GM19193 (cell line): ENCODE results near the gene TPRG1.

Experiments used
- POLR2A ChIP-seq: IDR thresholded peaks from 4 replicates; pipeline ENCODE4 v1.6.1; 2011; ENCODE audit not compliant: insufficient read depth, insufficient read length; ENCODE audit errors: extremely low read depth

The TPRG1 gene

GRCh38 chr3:189148081-189148507 lies 23.7 kb upstream of the TPRG1 start:
- TF ChIP-seq POLR2A: no peak

GRCh38 chr3:189149203-189149602 lies 22.6 kb upstream of the TPRG1 start:
- TF ChIP-seq POLR2A: no peak

- no peak for TF ChIP-seq POLR2A
Measured at GRCh38 chr3:189157232-189158007, 14.4 kb upstream of the TPRG1 start.

- no peak for TF ChIP-seq POLR2A
Measured at GRCh38 chr3:189158034-189158433, 13.7 kb upstream of the TPRG1 start.

GRCh38 chr3:189160519-189161309 lies 11.1 kb upstream of the TPRG1 start:
- no peak for TF ChIP-seq POLR2A

- TF ChIP-seq POLR2A: no peak
Measured at GRCh38 chr3:189165092-189165612, 6.6 kb upstream of the TPRG1 start.

GRCh38 chr3:189166321-189166720 lies 5.5 kb upstream of the TPRG1 start:
- no peak for TF ChIP-seq POLR2A

- TF ChIP-seq POLR2A: no peak
Measured at GRCh38 chr3:189167027-189167766, 4.6 kb upstream of the TPRG1 start.

- no peak for TF ChIP-seq POLR2A
Measured at GRCh38 chr3:189168711-189169110, 3.1 kb upstream of the TPRG1 start.

GRCh38 chr3:189169728-189170127 lies 2.0 kb upstream of the TPRG1 start:
- no peak for TF ChIP-seq POLR2A

- TF ChIP-seq POLR2A: no peak
Measured at GRCh38 chr3:189170559-189170958, 1.2 kb upstream of the TPRG1 start.

- no peak for TF ChIP-seq POLR2A
Measured at GRCh38 chr3:189172668-189173419, 1.1 kb downstream of the TPRG1 start.

GRCh38 chr3:189184566-189184965 lies 12.8 kb downstream of the TPRG1 start:
- TF ChIP-seq POLR2A: no peak

- no peak for TF ChIP-seq POLR2A
Measured at GRCh38 chr3:189186101-189186500, 14.3 kb downstream of the TPRG1 start.
